ENCODE data around the gene ATG2A.

ATG2A gene

DNA sequence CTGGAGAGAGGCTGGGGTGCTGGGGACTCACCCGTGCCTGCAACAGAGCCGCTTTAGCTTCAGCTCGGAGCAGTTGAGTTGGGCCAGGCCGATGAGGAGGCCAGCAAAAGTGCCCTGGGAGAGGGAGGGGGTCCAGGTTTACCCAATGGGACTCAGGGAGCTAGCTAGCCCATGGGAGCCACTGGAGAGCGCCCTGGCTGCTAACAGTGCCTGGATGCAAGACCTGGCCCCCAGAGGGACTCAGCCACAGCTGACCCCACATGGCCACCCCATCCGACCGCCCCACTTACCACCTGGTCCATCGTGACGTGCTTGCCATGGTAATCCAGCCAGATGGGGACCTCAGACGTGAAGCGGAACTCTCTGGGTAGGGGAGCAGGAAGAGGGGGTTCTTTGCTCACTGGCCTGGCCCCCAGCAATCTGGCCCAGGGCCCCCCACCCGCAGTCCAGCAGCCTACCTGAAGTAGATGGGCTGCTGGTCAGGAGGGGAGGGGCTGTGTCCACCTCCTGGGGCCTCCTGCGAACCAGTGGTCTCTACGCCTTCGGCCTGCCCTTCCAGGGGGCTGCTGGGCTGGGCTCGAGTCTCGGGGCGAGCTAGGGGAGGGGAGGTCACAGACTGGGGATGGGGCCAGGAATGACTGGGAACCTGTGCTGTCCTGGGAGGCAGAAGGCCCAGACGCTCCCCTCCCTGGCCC is 19.5 kb downstream of the ATG2A start:
- Histone ChIP-seq H3K4me2 (no peak overlapping the region), H3K9ac (no peak overlapping the region), H3K27me3 (ENCODE audit: insufficient read depth, low read depth) (no peaks in the 10 kb centered on the region), H3K4me3 (IDR thresholded peaks at IDR 0.05; ENCODE audit: insufficient read depth, low read depth, low read length) (no peak overlapping the region), H4K20me1 (ENCODE audit: insufficient read depth) (no peaks in the 10 kb centered on the region), H3K27ac (no peak overlapping the region), H3K36me3 (ENCODE audit: insufficient read depth) (no peaks in the 10 kb centered on the region), H2AFZ (ENCODE audit: low read depth) (no peak overlapping the region), H3K4me1 (ENCODE audit: low read depth, poor library complexity, severe bottlenecking) (peaks cover 5% of the 10 kb centered on the region), H3K79me2 (ENCODE audit: insufficient read depth, low read depth) (no peaks in the 10 kb centered on the region)
- TF ChIP-seq, protein P1, sequence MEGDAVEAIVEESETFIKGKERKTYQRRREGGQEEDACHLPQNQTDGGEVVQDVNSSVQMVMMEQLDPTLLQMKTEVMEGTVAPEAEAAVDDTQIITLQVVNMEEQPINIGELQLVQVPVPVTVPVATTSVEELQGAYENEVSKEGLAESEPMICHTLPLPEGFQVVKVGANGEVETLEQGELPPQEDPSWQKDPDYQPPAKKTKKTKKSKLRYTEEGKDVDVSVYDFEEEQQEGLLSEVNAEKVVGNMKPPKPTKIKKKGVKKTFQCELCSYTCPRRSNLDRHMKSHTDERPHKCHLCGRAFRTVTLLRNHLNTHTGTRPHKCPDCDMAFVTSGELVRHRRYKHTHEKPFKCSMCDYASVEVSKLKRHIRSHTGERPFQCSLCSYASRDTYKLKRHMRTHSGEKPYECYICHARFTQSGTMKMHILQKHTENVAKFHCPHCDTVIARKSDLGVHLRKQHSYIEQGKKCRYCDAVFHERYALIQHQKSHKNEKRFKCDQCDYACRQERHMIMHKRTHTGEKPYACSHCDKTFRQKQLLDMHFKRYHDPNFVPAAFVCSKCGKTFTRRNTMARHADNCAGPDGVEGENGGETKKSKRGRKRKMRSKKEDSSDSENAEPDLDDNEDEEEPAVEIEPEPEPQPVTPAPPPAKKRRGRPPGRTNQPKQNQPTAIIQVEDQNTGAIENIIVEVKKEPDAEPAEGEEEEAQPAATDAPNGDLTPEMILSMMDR (conservative IDR thresholded peaks at IDR 0.05; ENCODE audit: low read depth, low read length) = no peak

DNA sequence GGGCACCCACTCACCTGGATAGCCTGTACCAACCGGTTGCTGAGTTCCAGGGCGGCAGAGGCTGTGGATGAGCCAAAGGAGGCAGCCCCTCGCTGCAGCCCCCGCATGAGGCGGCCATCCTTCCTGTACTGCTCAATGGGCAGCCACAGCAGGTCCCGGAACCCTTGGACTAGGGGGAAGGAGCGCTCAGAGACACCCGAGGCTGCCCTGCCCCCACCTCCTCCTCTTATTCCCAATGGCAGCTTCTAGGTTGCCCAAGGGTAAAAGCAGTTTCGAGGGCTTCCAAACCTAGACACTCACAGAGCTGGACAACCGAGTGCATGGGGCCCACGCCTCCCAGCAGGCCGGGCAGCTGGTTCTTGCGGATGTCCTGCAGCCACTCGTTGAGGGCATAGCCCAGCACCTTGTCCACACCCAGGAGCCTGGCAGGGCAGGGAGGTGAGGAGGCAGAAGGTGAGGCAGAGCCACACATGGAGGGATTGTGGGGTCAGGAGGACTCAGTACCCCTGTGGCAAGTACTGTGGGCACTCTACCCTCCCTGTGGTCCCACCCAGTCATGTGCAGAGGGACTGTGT is 20.5 kb downstream of the ATG2A start:
- Histone ChIP-seq H3K4me1 (ENCODE audit: low read depth, poor library complexity, severe bottlenecking) (peaks cover 5% of the 10 kb centered on the region), H3K4me3 (IDR thresholded peaks at IDR 0.05; ENCODE audit: insufficient read depth, low read depth, low read length) (no peak overlapping the region), H2AFZ (ENCODE audit: low read depth) (no peak overlapping the region), H4K20me1 (ENCODE audit: insufficient read depth) (no peaks in the 10 kb centered on the region), H3K27ac (no peak overlapping the region), H3K4me2 (no peak overlapping the region), H3K79me2 (ENCODE audit: insufficient read depth, low read depth) (no peaks in the 10 kb centered on the region), H3K36me3 (ENCODE audit: insufficient read depth) (no peaks in the 10 kb centered on the region), H3K27me3 (ENCODE audit: insufficient read depth, low read depth) (no peaks in the 10 kb centered on the region), H3K9ac (no peak overlapping the region)
- TF ChIP-seq, protein P1 (conservative IDR thresholded peaks at IDR 0.05; ENCODE audit: low read depth, low read length) = no peak

DNA sequence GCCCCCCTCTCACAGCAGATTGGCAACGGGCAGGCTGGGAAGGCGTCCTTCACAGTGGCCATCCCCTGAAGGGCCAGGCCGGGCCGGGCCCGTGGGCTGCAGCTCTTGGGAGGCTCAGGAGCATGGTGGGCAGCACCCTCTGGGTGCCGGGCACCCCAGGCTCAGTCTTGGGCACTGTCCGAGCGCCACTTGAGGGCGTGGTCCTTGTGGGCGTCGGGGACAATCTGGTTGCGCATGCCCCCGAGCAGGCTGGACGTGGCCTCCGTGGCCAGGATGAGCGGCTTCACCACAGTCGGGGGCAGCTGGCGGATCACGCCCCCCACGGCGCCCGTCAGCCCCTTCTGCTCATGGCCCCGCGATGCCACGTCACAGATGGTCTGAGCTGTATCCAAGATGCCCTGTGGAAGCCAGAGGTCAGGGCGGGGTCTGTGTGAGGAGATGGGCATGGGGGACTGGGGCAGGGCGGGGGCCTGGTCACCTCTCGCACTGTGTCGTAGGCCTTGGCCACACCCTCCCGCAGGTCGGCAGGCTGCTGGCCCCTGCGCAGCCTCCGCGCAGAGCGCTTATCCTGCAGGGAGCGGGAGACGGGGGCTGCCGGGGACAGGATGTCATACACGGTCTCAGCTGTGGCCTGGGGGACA is 22.1 kb downstream of the ATG2A start:
- TF ChIP-seq, protein P1 (conservative IDR thresholded peaks at IDR 0.05; ENCODE audit: low read depth, low read length) = no peak
- no peak overlapping the region for H3K4me2 ChIP-seq
- no peak overlapping the region for H3K27ac ChIP-seq
- no peak overlapping the region for H2AFZ ChIP-seq (ENCODE audit: low read depth)
- no peak overlapping the region for H3K4me3 ChIP-seq (IDR thresholded peaks at IDR 0.05; ENCODE audit: insufficient read depth, low read depth, low read length)
- H3K9ac ChIP-seq = no peak overlapping the region
- no peaks in the 10 kb centered on the region for H3K36me3 ChIP-seq (ENCODE audit: insufficient read depth)
- H3K79me2 ChIP-seq (ENCODE audit: insufficient read depth, low read depth) = no peaks in the 10 kb centered on the region
- no peaks in the 10 kb centered on the region for H4K20me1 ChIP-seq (ENCODE audit: insufficient read depth)
- no peaks in the 10 kb centered on the region for H3K27me3 ChIP-seq (ENCODE audit: insufficient read depth, low read depth)
- peaks cover 5% of the 10 kb centered on the region for H3K4me1 ChIP-seq (ENCODE audit: low read depth, poor library complexity, severe bottlenecking)

DNA sequence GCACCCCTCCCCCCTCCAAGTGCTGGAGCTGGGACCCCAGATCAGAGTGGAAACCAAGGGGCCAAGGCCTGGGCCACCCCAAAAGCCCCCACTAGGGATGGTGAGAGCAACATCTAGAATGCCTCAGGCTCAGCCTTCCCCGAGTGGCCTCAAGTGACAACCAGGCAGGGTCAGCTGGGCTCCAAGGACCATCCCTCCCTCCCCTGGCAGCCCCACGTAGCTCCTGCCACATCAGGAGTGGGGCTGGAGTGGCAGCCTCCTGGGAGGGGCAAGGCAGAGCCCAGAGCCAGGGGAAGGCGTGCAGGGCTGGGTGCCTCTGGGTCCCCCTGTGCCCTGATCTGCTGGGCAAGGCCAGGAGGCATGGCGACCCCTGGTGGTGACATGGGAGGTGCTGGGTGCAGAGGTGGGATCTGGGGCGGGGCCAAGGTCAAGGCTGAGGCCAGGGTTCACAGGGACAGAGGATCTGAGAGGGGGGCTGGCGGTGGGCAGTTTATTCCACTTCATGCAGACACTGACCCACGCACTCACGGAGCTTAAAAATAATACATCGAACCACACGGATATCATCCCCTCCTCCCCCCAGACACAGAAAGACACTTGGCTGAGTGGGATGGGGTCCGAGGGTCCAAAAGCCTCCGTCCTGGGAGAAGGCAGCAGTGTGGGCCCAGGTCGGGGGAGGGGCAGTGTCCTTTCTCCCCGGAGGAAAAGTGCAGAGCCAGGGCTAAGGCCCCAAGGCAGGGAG is 22.8 kb downstream of the ATG2A start:
- Histone ChIP-seq H3K79me2 (ENCODE audit: insufficient read depth, low read depth) (no peaks in the 10 kb centered on the region), H3K9ac (no peak overlapping the region), H3K27ac (no peak overlapping the region)

More for the DNA sequence above, 22.8 kb downstream of the ATG2A start:
- no peak overlapping the region for H3K4me2 ChIP-seq
- no peaks in the 10 kb centered on the region for H3K36me3 ChIP-seq (ENCODE audit: insufficient read depth)
- no peaks in the 10 kb centered on the region for H3K27me3 ChIP-seq (ENCODE audit: insufficient read depth, low read depth)
- H2AFZ ChIP-seq (ENCODE audit: low read depth) = no peak overlapping the region
- H4K20me1 ChIP-seq (ENCODE audit: insufficient read depth) = no peaks in the 10 kb centered on the region
- peaks cover 5% of the 10 kb centered on the region for H3K4me1 ChIP-seq (ENCODE audit: low read depth, poor library complexity, severe bottlenecking)
- H3K4me3 ChIP-seq (IDR thresholded peaks at IDR 0.05; ENCODE audit: insufficient read depth, low read depth, low read length) = no peak overlapping the region
- TF ChIP-seq, protein P1 (conservative IDR thresholded peaks at IDR 0.05; ENCODE audit: low read depth, low read length) = peak; percentile 85
